Measurements from ENCODE around the gene RERE.
"Not testable (repeated sequence)": the region's sequence is repeated elsewhere in the genome, so short reads cannot be mapped to it uniquely, and the experiment has no call there.

The RERE gene

DNA sequence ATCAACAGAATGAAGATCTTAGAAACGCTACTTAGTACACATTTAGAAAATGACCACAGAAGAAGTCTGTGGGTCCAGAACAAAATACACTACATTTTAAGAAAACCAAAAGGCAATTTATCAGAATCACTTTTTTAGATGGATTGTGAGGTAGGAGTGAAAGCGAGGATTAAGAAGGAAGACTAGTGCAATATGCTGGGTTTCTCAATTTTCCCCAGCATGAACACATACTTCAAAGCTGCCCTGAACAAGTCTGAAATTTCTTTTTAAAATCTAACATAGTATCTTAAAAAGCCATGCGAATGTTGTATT, 299.0 kb downstream of the RERE start:
- Mint-ChIP-seq H3K4me1 (peaks cover 46% of the 10 kb centered on the region), H3K27ac (no peak overlapping the region)
- no peak for DNase-seq

DNA sequence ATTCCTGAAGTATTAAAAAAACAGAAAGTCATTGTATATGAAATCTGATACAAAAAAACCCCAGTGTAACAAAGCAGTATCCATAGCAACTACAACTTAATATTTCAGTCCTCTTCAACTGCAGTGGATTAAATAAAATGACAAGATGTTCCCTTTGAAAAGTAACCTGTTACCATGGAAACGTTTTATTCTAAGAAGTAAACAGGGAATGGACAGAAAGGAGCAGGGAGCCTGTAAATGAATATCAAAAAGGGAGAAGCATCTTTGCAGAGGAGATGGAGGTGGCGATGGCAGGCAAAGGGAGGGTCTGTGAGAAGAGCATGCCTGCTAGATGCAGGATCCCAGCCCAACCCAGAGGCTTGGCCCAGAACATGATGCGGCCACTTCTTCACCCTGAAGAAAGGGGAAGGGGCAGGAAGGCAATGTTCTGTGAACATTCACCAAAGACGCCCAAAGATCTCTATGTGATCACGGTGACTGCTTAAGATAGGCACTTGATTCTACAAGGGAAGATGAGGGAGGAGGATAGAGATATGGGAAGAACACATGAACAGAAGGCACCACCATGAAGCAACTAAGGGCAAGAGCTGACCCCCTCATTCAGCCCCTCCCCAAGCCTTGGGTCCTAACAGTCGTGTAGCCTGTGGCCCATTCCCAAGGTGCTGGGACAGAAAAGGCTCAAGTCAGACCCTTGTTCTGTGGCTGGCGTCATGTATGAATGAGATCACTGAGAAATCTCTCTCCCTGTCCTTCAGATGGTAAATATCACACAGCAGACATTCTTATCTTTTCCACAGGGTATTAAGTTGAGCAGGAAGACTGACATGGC, 299.6 kb downstream of the RERE start:
- H3K27me3 Mint-ChIP-seq = no peaks in the 10 kb centered on the region
- peak overlapping the region in 1 of 2 donors; percentile 28 for H3K27ac Mint-ChIP-seq
- ATAC-seq = no peak
- no peak for DNase-seq
- no peak overlapping the region for H3K4me3 Mint-ChIP-seq
- H3K9me3 Mint-ChIP-seq = no peaks in the 10 kb centered on the region
- H3K4me1 Mint-ChIP-seq = peaks cover 47% of the 10 kb centered on the region

More for the DNA sequence above, 299.0 kb downstream of the RERE start:
- H3K27me3 Mint-ChIP-seq = no peaks in the 10 kb centered on the region
- no peak overlapping the region for H3K4me3 Mint-ChIP-seq
- H3K9me3 Mint-ChIP-seq = no peaks in the 10 kb centered on the region
- ATAC-seq = no peak

DNA sequence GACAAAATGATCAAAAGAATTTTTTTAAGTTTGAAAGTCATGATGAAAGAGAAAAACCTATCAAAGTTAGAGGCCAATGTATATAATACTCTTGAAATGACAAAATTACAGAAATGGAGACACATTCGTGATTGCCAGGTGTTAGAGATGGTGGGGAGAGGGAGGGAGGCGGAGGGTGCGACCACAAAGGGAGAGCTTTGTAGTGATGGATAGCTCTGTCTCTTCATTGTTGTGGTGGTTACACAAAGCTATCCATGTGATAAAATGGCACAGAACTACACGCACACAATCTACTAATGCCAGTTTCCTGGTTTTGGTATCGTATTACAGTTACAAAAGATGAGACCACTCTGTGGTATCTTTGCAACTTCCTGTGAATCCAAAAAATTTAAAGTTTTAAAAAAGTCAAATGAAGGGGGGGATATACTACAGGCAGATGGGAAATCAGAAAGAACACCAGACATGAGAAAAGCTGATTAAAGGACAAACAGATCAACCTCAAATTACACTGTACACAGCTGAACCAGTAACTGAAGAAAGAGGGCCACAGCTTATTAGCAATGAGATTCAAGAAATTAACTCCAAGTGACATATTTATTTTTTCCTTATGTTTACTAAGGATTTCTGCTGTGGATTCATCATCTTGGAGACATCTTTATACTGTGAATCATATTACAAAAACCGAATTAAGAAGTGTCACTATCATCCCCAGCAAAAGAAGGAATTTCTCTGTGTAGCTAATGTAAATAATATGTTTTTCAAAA, 300.5 kb downstream of the RERE start:
- no peaks in the 10 kb centered on the region for H3K27me3 Mint-ChIP-seq
- ATAC-seq (peak; percentile 91), DNase-seq (peak in 1 of 2 donors; percentile 50)
- no peaks in the 10 kb centered on the region for H3K9me3 Mint-ChIP-seq
- H3K4me3 Mint-ChIP-seq = peak overlapping the region; percentile 29 to 53
- H3K27ac Mint-ChIP-seq = peak overlapping the region; percentile 7 to 38
- H3K4me1 Mint-ChIP-seq = peaks cover 56% of the 10 kb centered on the region

DNA sequence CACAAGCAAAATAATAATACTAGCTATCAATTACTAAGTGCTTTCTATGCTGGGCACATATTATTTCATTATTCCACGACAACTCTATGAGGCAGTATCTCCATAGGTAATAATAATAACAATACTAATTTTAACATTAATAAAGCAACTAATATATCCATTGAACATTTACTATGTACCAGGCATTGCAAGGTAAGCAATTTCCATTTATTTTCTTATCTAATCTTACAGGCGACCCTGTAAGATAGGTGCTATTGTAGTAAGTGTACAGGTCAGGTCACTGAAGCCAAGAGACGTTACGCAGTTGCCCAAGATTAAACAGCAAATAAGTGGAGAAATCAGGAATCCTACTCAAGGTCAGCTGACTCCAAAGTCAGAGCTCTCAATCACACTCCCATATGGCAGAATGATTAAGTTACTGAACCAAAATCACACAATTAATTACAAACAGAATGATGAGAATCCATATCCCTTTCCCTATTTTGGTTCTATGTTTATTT, 301.1 kb downstream of the RERE start:
- ATAC-seq = no peak
- Mint-ChIP-seq H3K27ac (peak overlapping the region; percentile 7 to 38), H3K9me3 (no peaks in the 10 kb centered on the region), H3K4me1 (peaks cover 62% of the 10 kb centered on the region), H3K4me3 (peak overlapping the region; percentile 29 to 53), H3K27me3 (no peaks in the 10 kb centered on the region)
- DNase-seq = no peak

DNA sequence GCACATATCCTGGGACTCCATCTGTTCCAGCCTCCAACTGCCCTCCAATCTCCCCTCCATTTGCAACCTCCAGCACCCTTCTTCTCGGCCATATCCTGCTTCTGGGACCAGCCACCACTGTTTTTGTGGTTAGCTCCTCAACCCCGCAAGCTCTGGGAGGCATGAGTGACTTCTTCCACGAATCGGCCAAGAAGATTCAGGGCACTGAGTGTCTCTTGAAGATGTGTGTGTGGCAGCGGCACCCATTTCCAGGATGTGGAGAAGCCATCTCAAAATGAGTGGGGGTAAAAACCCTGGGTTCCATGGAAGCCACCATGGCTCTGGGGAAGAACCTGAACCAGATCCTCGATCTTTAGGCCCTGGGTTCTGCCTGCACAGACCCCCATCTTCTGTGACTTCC, 304.9 kb downstream of the RERE start:
- H3K4me3 Mint-ChIP-seq = peak overlapping the region; percentile 42 to 59
- ATAC-seq (no peak), DNase-seq (no peak)
- peaks cover 58% of the 10 kb centered on the region for H3K4me1 Mint-ChIP-seq
- H3K27ac Mint-ChIP-seq = peak overlapping the region in 1 of 2 donors; percentile 60
- H3K27me3 Mint-ChIP-seq = no peaks in the 10 kb centered on the region
- H3K9me3 Mint-ChIP-seq = no peaks in the 10 kb centered on the region

DNA sequence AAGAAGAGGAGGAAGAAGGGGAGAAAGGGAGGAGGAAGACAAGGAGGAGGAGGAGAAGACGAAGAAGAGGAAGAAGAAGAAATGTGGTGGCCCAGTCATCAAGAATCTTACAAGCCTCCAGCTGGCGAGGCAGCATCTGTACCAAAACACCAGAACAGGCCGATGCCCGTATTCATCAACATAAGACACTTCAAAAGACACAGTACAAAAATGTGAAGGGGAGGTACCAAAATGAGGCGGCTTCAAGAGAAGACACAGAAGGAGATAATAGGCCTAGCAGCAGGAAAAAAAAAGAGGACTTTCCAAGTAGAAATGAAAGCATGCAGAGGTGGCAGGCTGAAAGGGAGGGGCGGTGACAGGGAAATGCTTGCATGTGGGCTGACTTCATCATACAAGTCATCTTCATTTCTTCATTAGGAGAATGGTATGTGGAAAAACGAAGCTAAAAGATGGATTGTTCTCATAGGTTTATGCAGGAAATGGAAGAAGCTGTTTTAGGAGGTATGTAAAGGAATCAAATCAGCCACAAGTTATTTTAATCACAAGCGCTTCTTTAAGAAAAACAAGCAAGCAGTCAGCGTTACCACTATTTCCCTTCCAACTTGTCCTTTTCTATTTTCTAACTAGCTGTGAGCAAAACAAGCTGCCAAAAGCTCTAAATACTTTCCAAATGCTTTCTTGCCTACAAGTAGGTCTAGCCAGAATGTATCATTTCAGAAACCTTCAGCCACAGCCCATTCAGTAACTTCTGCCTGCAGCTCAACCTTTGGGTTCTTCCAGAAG, 307.2 kb downstream of the RERE start:
- Mint-ChIP-seq H3K27ac (peak overlapping the region; percentile 77 to 98), H3K27me3 (no peaks in the 10 kb centered on the region), H3K4me1 (peaks cover 45% of the 10 kb centered on the region), H3K9me3 (no peaks in the 10 kb centered on the region), H3K4me3 (peak overlapping the region; percentile 66 to 82)
- peak; percentile 65 for ATAC-seq
- no peak for DNase-seq

DNA sequence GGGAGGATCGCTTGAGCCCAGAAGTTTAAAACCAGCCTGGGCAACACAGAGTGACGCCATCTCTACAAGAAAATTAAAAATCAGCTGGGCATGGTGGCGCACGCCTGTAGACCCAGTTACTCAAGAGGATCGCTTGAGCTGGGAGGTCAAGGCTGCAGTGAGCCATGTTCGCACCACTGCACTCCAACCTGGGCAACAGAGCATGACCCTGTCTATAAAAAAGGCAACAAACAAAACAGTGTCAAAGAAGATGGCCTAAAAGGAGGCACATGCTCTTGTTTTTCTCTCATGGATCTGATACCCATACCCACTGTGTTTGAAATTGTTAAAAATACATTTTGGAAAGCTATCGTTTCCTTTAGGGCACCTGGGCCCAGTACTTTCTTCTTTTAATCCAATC, 307.9 kb downstream of the RERE start:
- Mint-ChIP-seq H3K27ac (peak overlapping the region; percentile 77 to 98), H3K9me3 (no peaks in the 10 kb centered on the region), H3K4me3 (peak overlapping the region; percentile 66 to 82), H3K4me1 (peaks cover 42% of the 10 kb centered on the region), H3K27me3 (no peaks in the 10 kb centered on the region)
- ATAC-seq = no peak
- no peak for DNase-seq

DNA sequence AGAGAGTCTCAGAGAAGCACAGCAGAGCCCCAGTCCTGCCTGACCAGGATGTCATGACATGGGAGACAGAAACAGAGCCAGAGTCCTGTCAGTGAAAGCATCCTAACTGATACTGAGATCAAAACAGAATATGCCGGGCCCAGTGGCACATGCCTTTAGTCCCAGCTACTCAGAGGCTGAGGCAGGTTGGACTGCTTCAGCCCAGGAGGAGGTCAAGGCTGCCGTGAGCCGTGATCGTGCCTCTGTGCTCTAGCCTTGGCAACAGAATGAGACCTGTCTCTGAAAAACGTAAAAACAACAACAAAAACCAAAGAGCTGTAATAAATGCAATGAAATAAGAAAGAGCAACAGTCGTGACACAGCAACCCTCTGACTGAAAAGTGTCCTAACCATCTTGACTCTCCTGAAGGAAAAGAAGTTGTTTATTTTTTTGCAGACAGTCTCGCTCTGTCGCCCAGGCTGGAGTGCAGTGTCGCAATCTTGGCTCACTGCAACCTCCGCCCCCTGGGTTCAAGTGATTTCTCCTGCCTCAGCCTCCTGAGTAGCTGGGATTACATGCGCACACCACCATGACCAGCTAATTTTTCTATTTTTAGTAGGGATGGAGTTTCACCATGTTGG, 310.3 kb downstream of the RERE start:
- no peak for DNase-seq
- no peaks in the 10 kb centered on the region for H3K27me3 Mint-ChIP-seq
- no peak overlapping the region for H3K27ac Mint-ChIP-seq
- H3K4me3 Mint-ChIP-seq = no peak overlapping the region
- H3K9me3 Mint-ChIP-seq = no peaks in the 10 kb centered on the region
- ATAC-seq = no peak
- H3K4me1 Mint-ChIP-seq = peaks cover 30% of the 10 kb centered on the region

DNA sequence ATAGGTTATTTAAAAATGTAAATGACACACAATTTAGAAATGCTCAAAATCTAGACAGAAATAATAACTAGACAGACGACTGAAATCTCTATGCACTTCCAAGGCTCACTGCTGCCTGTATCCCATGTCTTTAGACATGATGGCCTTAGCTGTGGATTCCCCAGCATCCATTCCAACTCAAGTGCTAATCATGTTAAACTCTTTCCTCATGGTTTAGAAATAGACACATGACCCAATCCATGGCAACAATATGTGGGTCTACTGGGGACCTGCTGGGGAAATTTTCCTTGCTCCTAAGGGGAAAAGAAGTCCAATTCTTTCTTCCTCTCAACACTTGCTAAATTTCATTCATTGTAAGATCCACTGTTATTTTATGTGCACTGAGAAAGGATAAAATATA, 311.0 kb downstream of the RERE start:
- no peaks in the 10 kb centered on the region for H3K27me3 Mint-ChIP-seq
- DNase-seq (no peak), ATAC-seq (no peak)
- H3K4me3 Mint-ChIP-seq = no peak overlapping the region
- no peaks in the 10 kb centered on the region for H3K9me3 Mint-ChIP-seq
- H3K4me1 Mint-ChIP-seq = peaks cover 23% of the 10 kb centered on the region
- H3K27ac Mint-ChIP-seq = no peak overlapping the region

DNA sequence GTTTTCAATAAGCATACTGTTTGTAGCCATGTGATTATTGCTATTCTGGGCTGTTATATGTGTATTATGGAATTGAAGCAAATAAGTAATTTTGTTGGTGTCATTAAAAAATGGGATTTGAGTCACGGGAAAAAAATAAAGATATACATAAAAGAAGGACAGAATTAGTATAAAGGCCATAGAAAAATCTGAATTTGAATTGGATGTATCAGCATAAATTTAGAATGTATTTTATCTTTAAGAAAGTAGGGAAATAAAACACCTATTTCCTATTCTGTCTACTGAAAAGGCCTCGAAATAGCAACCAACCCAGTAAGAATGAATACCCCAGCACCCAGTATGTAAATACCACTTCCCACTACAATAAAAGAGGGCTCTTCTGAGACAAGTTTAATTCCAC, 313.6 kb downstream of the RERE start:
- no peaks in the 10 kb centered on the region for H3K4me1 Mint-ChIP-seq
- ATAC-seq (no peak), DNase-seq (no peak)
- no peak overlapping the region for H3K27ac Mint-ChIP-seq
- H3K4me3 Mint-ChIP-seq = no peak overlapping the region
- H3K27me3 Mint-ChIP-seq = no peaks in the 10 kb centered on the region
- H3K9me3 Mint-ChIP-seq = no peaks in the 10 kb centered on the region

DNA sequence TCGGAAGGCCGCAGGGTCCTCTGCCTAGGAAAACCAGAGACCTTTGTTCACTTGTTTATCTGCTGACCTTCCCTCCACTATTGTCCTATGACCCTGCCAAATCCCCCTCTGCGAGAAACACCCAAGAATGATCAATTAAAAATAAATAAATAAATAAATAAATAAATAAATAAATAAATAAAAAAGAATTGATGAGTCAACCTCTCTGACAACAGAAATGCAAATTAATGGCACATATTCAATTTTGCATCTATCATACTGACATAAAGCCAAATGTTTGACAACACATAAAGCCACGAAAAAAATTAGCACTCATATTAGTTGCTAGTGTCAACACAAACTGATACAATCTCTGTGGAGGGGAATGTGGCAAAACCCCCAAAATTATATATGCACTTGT, 314.5 kb downstream of the RERE start:
- not testable (repeated sequence) for H3K4me3 Mint-ChIP-seq, ATAC-seq, DNase-seq, H3K9me3 Mint-ChIP-seq, H3K27ac Mint-ChIP-seq, H3K4me1 Mint-ChIP-seq, H3K27me3 Mint-ChIP-seq

DNA sequence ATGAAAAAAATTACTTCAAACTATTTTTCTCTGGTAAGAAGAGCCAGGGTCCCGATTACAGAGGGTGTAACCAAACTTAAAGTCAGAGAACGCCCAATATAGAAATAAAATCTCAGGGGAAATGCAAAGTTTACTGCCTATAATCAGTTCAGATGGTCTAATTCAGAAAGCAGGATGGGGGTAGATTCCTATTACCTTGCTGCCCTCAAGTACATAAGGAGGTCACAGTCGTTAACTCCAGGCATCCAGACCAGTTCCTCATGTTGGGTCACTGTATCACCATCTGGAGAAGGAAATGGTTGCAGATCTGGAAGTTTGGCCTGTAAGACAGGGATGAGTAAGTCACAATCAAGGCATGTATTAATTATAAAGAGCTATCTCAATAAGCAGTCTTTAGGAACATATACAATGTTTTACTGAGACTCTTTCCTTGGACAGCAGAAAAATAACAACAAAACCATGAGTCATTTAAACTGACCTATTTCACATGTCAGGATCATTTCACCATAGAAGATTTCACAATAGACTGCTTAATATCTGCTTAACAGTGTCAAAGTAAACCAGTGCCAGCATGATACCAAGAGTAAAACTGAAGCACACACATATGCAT, 320.1 kb downstream of the RERE start:
- ATAC-seq = no peak
- H3K4me3 Mint-ChIP-seq = no peak overlapping the region
- no peak overlapping the region for H3K27ac Mint-ChIP-seq
- peaks cover 0 to 4% of the 10 kb centered on the region in 2 donors for H3K9me3 Mint-ChIP-seq
- H3K4me1 Mint-ChIP-seq = peaks cover 36% of the 10 kb centered on the region
- no peak for DNase-seq
- H3K27me3 Mint-ChIP-seq = no peaks in the 10 kb centered on the region

DNA sequence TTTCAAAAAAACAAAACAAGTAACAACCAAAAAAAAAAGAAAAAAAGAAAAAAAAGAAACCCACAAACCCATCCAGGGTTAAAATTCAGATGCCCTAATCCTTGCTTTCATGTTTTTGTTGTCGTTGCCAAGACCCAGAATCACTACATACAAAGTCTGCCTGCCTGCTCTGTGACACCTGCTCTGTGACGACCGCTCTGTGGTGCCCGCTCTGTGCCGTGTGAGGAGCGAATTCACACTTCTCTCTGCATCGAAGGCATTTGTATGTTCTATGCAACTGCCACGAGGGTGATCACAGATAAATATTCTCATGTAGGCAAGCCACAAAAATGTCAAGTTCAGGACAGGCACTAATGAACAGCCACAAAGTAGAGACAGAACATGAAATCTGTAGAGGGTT, 321.0 kb downstream of the RERE start:
- no peak for DNase-seq
- Mint-ChIP-seq H3K27ac (peak overlapping the region; percentile 72 to 90), H3K9me3 (peaks cover 0 to 4% of the 10 kb centered on the region in 2 donors), H3K27me3 (no peaks in the 10 kb centered on the region), H3K4me1 (peaks cover 44% of the 10 kb centered on the region), H3K4me3 (no peak overlapping the region)
- peak; percentile 14 for ATAC-seq

DNA sequence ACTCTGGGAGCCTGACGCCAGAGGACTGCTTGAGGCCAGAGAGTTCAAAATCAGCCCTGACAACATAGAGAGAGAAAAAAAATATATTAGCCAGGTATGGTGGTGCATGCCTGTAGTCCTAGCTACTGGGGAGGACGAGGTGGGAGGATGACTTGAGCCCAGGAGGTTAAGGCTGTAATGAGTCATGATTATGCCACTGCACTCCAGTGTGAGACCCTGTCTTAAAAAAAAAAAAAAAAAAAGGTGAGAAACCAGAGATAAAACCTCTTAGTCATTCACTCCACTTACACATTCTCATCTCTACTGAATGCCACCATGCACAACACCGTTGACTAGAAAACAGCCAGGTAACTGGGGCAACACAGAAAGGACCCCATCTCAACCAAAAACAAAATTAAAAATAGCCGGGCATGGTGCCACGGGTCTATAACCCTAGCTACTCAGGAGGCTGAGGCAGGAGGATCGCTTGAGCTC, 321.5 kb downstream of the RERE start:
- peaks cover 44% of the 10 kb centered on the region for H3K4me1 Mint-ChIP-seq
- H3K27me3 Mint-ChIP-seq = no peaks in the 10 kb centered on the region
- H3K4me3 Mint-ChIP-seq = no peak overlapping the region
- ATAC-seq (peak; percentile 97), DNase-seq (peak; percentile 30 to 39)
- H3K27ac Mint-ChIP-seq = peak overlapping the region; percentile 72 to 90
- peaks cover 0 to 4% of the 10 kb centered on the region in 2 donors for H3K9me3 Mint-ChIP-seq

DNA sequence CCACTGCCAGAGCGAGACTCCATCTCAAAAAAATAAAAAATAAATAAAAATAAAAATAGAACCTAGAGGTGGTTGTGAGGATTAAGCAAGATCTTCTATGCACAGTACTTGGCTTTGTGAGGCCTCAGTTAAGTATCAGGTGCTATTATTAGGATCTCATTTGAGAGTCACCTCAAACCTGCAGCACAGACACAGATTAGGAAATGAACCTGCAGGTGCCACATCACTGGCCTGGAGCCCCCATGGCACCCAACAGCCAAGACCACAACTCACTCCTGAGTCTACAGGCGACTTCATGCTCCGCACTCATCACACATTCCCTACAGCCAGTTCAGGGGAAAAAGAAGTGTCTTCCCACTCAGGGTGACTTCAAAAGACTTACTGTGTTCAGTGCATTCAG, 322.8 kb downstream of the RERE start:
- ATAC-seq = no peak
- Mint-ChIP-seq H3K4me3 (no peak overlapping the region), H3K27ac (no peak overlapping the region), H3K4me1 (peaks cover 44% of the 10 kb centered on the region), H3K9me3 (peaks cover 0 to 4% of the 10 kb centered on the region in 2 donors), H3K27me3 (no peaks in the 10 kb centered on the region)
- no peak for DNase-seq
